CD4-positive, alpha-beta T cell treated with Interleukin-12 subunit alpha and Interleukin-12 subunit beta, for 1 hour (primary cell): Measurements from ENCODE around the gene LMO1.
A peak's percentile ranks its signal among the peaks of the same experiment; 100 is the strongest.

ENCODE experiments used
- DNase-seq: peaks from one replicate; pipeline ENCODE4 v3.0.0-alpha.2; 2020

LMO1 gene

GRCh38 chr11:8225589-8226036, 38.1 kb downstream of the LMO1 start:
- peak; percentile 57 for DNase-seq

GRCh38 chr11:8224711-8225110, 39.0 kb downstream of the LMO1 start:
- no peak for DNase-seq

- no peak for DNase-seq
Measured at GRCh38 chr11:8224161-8224591, 39.5 kb downstream of the LMO1 start.

- no peak for DNase-seq
Measured at GRCh38 chr11:8223513-8223900, 40.2 kb downstream of the LMO1 start.

GRCh38 chr11:8222820-8223512, 40.7 kb downstream of the LMO1 start:
- DNase-seq: no peak

- no peak for DNase-seq
Measured at GRCh38 chr11:8221917-8222495, 41.7 kb downstream of the LMO1 start.

- DNase-seq: no peak
Measured at GRCh38 chr11:8221046-8221723, 42.5 kb downstream of the LMO1 start.

GRCh38 chr11:8220261-8221045, 43.2 kb downstream of the LMO1 start:
- no peak for DNase-seq

- no peak for DNase-seq
Measured at GRCh38 chr11:8219257-8220021, 44.2 kb downstream of the LMO1 start.

GRCh38 chr11:8218840-8219239, 44.8 kb downstream of the LMO1 start:
- no peak for DNase-seq

- no peak for DNase-seq
Measured at GRCh38 chr11:8218409-8218808, 45.3 kb downstream of the LMO1 start.

- no peak for DNase-seq
Measured at GRCh38 chr11:8217926-8218325, 45.8 kb downstream of the LMO1 start.

- no peak for DNase-seq
Measured at GRCh38 chr11:8217136-8217535, 46.5 kb downstream of the LMO1 start.

GRCh38 chr11:8213376-8213775, 50.3 kb downstream of the LMO1 start:
- DNase-seq: no peak

- DNase-seq: peak; percentile 11
Measured at GRCh38 chr11:8209208-8209807, 54.4 kb downstream of the LMO1 start.

- no peak for DNase-seq
Measured at GRCh38 chr11:8207080-8208000, 56.3 kb downstream of the LMO1 start.

- DNase-seq: peak; percentile 3
Measured at GRCh38 chr11:8206251-8207079, 57.2 kb downstream of the LMO1 start.

GRCh38 chr11:8205566-8205965, 58.1 kb downstream of the LMO1 start:
- DNase-seq: no peak

- DNase-seq: no peak
Measured at GRCh38 chr11:8204596-8204995, 59.1 kb downstream of the LMO1 start.

GRCh38 chr11:8204025-8204424, 59.7 kb downstream of the LMO1 start:
- DNase-seq: no peak
